Erythroblast (primary cell): ENCODE results near the gene IQCN.

Source experiments
- GATA1 ChIP-seq: IDR thresholded peaks from 2 replicates; pipeline ENCODE4 v1.6.1; 2011; ENCODE audit warnings: low read depth, mild to moderate bottlenecking, control low read depth, low read length, moderate library complexity
- POLR2A ChIP-seq: IDR thresholded peaks from 2 replicates; pipeline ENCODE4 v1.6.1; 2011; ENCODE audit warnings: mild to moderate bottlenecking, low read length

GRCh38 chr19:18282021-18282787, 8.0 kb upstream of the IQCN start:
- TF ChIP-seq POLR2A (peak; percentile 54), GATA1 (no peak)
